ENCODE data around the gene SWAP70.
"Not testable (repeated sequence)": the region's sequence is repeated elsewhere in the genome, so short reads cannot be mapped to it uniquely, and the experiment has no call there.

SWAP70 gene

GRCh38 chr11:9700105-9700801 is 36.4 kb downstream of the SWAP70 start:
- Histone ChIP-seq H3K9ac (ENCODE audit: low read length in 5 of 5) (no peak overlapping the region), H3K36me3 (ENCODE audit: control insufficient read depth in 5 of 5, insufficient read depth in 5 of 5, low read length in 5 of 5) (peaks cover 3 to 14% (median 10%) of the 10 kb centered on the region in 5 donors), H3K27me3 (ENCODE audit: control insufficient read depth in 5 of 5, insufficient read depth in 4 of 5, low read length in 5 of 5) (no peaks in the 10 kb centered on the region), H3K4me3 (ENCODE audit: low read depth in 1 of 5, low read length in 5 of 5) (no peak overlapping the region), H3K4me1 (ENCODE audit: control insufficient read depth in 5 of 5, insufficient read depth in 5 of 5, low read length in 5 of 5) (peaks cover 0 to 24% (median 3%) of the 10 kb centered on the region in 5 donors), H3K9me3 (ENCODE audit: control insufficient read depth in 5 of 5, low read length in 5 of 5) (no peaks in the 10 kb centered on the region), H3K27ac (ENCODE audit: low read depth, low read length) (peak overlapping the region; percentile 12)

DNA sequence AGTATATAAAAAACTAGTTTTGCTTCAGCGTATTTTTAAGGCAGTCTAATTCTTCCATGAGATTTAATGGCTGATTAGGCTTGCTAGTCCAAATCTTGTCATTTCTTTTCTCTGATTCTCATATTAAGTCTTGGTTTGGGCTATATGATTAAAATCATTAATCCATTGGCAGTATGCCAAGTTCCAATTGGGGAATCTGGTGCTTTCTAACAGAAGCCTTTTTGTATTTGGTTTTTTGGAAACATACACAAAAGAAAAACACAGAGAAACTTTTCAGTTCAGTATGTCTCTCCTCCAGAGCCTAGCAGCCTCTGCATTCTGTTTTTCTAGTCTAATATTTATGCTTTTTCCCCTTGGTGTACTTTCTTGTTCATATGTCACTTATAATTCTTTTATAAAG is 37.9 kb downstream of the SWAP70 start:
- H3K4me3 ChIP-seq (ENCODE audit: low read depth in 1 of 5, low read length in 5 of 5), result no peak overlapping the region

GRCh38 chr11:9703280-9703679 is 39.4 kb downstream of the SWAP70 start:
- Histone ChIP-seq H3K4me3 (ENCODE audit: low read depth in 1 of 5, low read length in 5 of 5) (no peak overlapping the region), H3K9me3 (ENCODE audit: control insufficient read depth in 5 of 5, low read length in 5 of 5) (no peaks in the 10 kb centered on the region), H3K27ac (ENCODE audit: low read depth, low read length) (peak overlapping the region; percentile 59), H3K9ac (ENCODE audit: low read length in 5 of 5) (no peak overlapping the region), H3K4me1 (ENCODE audit: control insufficient read depth in 5 of 5, insufficient read depth in 5 of 5, low read length in 5 of 5) (peaks cover 0 to 28% (median 3%) of the 10 kb centered on the region in 5 donors), H3K27me3 (ENCODE audit: control insufficient read depth in 5 of 5, insufficient read depth in 4 of 5, low read length in 5 of 5) (no peaks in the 10 kb centered on the region), H3K36me3 (ENCODE audit: control insufficient read depth in 5 of 5, insufficient read depth in 5 of 5, low read length in 5 of 5) (peaks cover 0 to 5% (median 0%) of the 10 kb centered on the region in 5 donors)

More for the DNA sequence above, 37.9 kb downstream of the SWAP70 start:
- Histone ChIP-seq H3K4me1 (ENCODE audit: control insufficient read depth in 5 of 5, insufficient read depth in 5 of 5, low read length in 5 of 5) (peaks cover 0 to 24% (median 3%) of the 10 kb centered on the region in 5 donors), H3K36me3 (ENCODE audit: control insufficient read depth in 5 of 5, insufficient read depth in 5 of 5, low read length in 5 of 5) (peaks cover 0 to 8% (median 4%) of the 10 kb centered on the region in 5 donors), H3K9me3 (ENCODE audit: control insufficient read depth in 5 of 5, low read length in 5 of 5) (no peaks in the 10 kb centered on the region), H3K27ac (ENCODE audit: low read depth, low read length) (peak overlapping the region; percentile 6), H3K9ac (ENCODE audit: low read length in 5 of 5) (peak overlapping the region in 1 of 5 donors; percentile 4), H3K27me3 (ENCODE audit: control insufficient read depth in 5 of 5, insufficient read depth in 4 of 5, low read length in 5 of 5) (no peaks in the 10 kb centered on the region)

DNA sequence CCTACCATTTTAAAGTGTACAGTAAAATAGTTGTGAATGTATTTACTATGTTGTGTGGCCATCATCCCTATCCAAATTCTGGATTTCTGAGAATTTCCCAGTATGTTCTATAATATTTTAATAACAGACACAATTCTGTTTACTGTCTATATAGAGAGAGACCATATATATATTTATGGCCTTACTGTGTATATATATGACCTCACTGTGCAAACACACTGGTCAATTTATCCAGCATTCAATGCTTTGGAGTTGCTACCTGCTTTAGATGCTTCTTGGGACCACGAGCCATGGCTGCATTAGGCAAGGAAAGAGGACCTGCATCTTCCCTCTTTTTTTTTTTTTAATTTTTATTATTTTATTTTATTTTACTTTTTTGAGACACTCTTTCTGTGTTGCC is 40.2 kb downstream of the SWAP70 start:
- H3K4me3 ChIP-seq (ENCODE audit: low read depth in 1 of 5, low read length in 5 of 5), result no peak overlapping the region
- no peak overlapping the region for H3K9ac ChIP-seq (ENCODE audit: low read length in 5 of 5)
- H3K27me3 ChIP-seq (ENCODE audit: control insufficient read depth in 5 of 5, insufficient read depth in 4 of 5, low read length in 5 of 5), result no peaks in the 10 kb centered on the region
- H3K27ac ChIP-seq (ENCODE audit: low read depth, low read length), result peak overlapping the region; percentile 59
- H3K4me1 ChIP-seq (ENCODE audit: control insufficient read depth in 5 of 5, insufficient read depth in 5 of 5, low read length in 5 of 5), result peaks cover 0 to 34% (median 3%) of the 10 kb centered on the region in 5 donors
- H3K9me3 ChIP-seq (ENCODE audit: control insufficient read depth in 5 of 5, low read length in 5 of 5), result no peaks in the 10 kb centered on the region
- peaks cover 0 to 5% (median 0%) of the 10 kb centered on the region in 5 donors for H3K36me3 ChIP-seq (ENCODE audit: control insufficient read depth in 5 of 5, insufficient read depth in 5 of 5, low read length in 5 of 5)

DNA sequence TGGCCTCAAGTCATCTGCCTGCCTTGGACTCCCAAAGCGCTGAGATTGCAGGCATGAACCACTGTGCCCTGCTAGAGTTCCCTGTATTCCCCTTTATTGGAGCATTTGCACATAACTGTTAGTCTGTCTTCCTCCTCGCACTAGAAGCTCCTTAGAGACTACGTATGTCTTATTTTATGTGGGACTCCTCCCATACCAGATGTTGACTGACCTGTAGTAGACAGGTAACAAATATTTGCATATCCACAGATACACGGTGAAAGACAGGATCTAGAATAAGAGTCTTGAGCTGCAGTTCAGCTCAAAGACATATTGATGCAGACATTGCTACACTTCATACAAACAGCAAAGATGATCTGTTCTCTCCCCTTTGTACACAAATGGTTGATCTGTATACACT is 40.7 kb downstream of the SWAP70 start:
- peaks cover 0 to 34% (median 3%) of the 10 kb centered on the region in 5 donors for H3K4me1 ChIP-seq (ENCODE audit: control insufficient read depth in 5 of 5, insufficient read depth in 5 of 5, low read length in 5 of 5)
- H3K9me3 ChIP-seq (ENCODE audit: control insufficient read depth in 5 of 5, low read length in 5 of 5), result no peaks in the 10 kb centered on the region
- H3K27me3 ChIP-seq (ENCODE audit: control insufficient read depth in 5 of 5, insufficient read depth in 4 of 5, low read length in 5 of 5), result no peaks in the 10 kb centered on the region
- peaks cover 0 to 5% (median 0%) of the 10 kb centered on the region in 5 donors for H3K36me3 ChIP-seq (ENCODE audit: control insufficient read depth in 5 of 5, insufficient read depth in 5 of 5, low read length in 5 of 5)
- no peak overlapping the region for H3K4me3 ChIP-seq (ENCODE audit: low read depth in 1 of 5, low read length in 5 of 5)
- no peak overlapping the region for H3K9ac ChIP-seq (ENCODE audit: low read length in 5 of 5)
- no peak overlapping the region for H3K27ac ChIP-seq (ENCODE audit: low read depth, low read length)

DNA sequence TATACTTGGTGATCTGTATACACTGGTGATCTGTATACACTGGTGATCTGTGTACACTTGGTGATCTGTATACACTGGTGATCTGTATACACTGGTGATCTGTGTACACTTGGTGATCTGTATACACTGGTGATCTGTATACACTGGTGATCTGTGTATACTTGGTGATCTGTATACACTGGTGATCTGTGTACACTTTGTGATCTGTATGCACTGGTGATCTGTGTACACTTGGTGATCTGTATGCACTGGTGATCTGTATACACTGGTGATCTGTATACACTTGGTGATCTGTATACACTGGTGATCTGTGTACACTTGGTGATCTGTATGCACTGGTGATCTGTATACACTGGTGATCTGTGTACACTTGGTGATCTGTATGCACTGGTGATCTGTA is 41.5 kb downstream of the SWAP70 start:
- not testable (repeated sequence) for H3K36me3 ChIP-seq (ENCODE audit: control insufficient read depth in 5 of 5, insufficient read depth in 5 of 5, low read length in 5 of 5); H3K9ac ChIP-seq (ENCODE audit: low read length in 5 of 5); H3K27me3 ChIP-seq (ENCODE audit: control insufficient read depth in 5 of 5, insufficient read depth in 4 of 5, low read length in 5 of 5); H3K9me3 ChIP-seq (ENCODE audit: control insufficient read depth in 5 of 5, low read length in 5 of 5); H3K27ac ChIP-seq (ENCODE audit: low read depth, low read length); H3K4me3 ChIP-seq (ENCODE audit: low read depth in 1 of 5, low read length in 5 of 5)
- H3K4me1 ChIP-seq (ENCODE audit: control insufficient read depth in 5 of 5, insufficient read depth in 5 of 5, low read length in 5 of 5), result peaks cover 0 to 33% (median 3%) of the 10 kb centered on the region in 5 donors

GRCh38 chr11:9708544-9708943 is 44.7 kb downstream of the SWAP70 start:
- H3K36me3 ChIP-seq (ENCODE audit: control insufficient read depth in 5 of 5, insufficient read depth in 5 of 5, low read length in 5 of 5), result peaks cover 0 to 5% (median 0%) of the 10 kb centered on the region in 5 donors
- no peak overlapping the region for H3K27ac ChIP-seq (ENCODE audit: low read depth, low read length)
- H3K4me3 ChIP-seq (ENCODE audit: low read depth in 1 of 5, low read length in 5 of 5), result no peak overlapping the region
- H3K9ac ChIP-seq (ENCODE audit: low read length in 5 of 5), result no peak overlapping the region
- peaks cover 0 to 26% (median 3%) of the 10 kb centered on the region in 5 donors for H3K4me1 ChIP-seq (ENCODE audit: control insufficient read depth in 5 of 5, insufficient read depth in 5 of 5, low read length in 5 of 5)
- no peaks in the 10 kb centered on the region for H3K27me3 ChIP-seq (ENCODE audit: control insufficient read depth in 5 of 5, insufficient read depth in 4 of 5, low read length in 5 of 5)
- no peaks in the 10 kb centered on the region for H3K9me3 ChIP-seq (ENCODE audit: control insufficient read depth in 5 of 5, low read length in 5 of 5)

DNA sequence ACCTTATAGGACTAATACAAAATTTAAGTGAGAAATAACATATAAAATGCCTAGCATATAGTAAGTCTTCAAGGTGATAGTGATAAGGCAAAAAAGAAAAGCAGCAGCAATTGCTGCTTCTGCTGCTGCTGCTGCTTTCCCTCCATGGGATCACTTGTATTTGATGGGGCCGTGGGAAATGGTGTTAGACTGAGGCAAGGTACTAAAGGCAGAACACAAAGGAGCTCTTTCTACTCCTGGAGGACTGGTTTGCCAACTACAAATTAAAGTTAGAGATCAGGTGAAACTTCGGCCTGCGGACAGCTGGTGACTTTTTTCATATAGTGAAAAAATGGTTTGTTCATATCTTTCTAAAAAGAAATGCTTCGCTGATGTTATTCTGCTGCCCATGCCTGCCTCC is 46.3 kb downstream of the SWAP70 start:
- Histone ChIP-seq H3K9ac (ENCODE audit: low read length in 5 of 5) (no peak overlapping the region), H3K27me3 (ENCODE audit: control insufficient read depth in 5 of 5, insufficient read depth in 4 of 5, low read length in 5 of 5) (no peaks in the 10 kb centered on the region), H3K4me3 (ENCODE audit: low read depth in 1 of 5, low read length in 5 of 5) (no peak overlapping the region), H3K9me3 (ENCODE audit: control insufficient read depth in 5 of 5, low read length in 5 of 5) (no peaks in the 10 kb centered on the region), H3K27ac (ENCODE audit: low read depth, low read length) (no peak overlapping the region), H3K36me3 (ENCODE audit: control insufficient read depth in 5 of 5, insufficient read depth in 5 of 5, low read length in 5 of 5) (peaks cover 0 to 7% (median 1%) of the 10 kb centered on the region in 5 donors), H3K4me1 (ENCODE audit: control insufficient read depth in 5 of 5, insufficient read depth in 5 of 5, low read length in 5 of 5) (peaks cover 0 to 26% (median 3%) of the 10 kb centered on the region in 5 donors)

DNA sequence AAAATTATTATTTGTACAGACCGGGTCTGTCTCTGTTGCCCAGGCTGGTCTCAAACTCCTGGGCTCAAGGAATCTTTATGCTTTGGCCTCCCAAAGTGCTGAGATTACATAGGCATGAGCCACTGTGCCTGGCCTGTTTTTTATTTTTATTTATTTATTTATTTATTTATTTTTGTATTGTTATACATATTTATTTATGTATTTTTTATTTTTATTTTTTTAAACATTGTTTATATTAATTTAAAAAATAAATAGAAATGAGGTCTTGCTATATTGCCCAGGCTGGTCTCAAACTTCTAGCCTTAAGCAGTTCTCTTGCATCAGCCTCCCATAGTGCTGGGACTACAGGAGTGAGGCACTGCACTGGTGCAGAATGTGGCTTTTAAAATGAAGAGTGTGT is 47.0 kb downstream of the SWAP70 start:
- Histone ChIP-seq H3K27me3 (ENCODE audit: control insufficient read depth in 5 of 5, insufficient read depth in 4 of 5, low read length in 5 of 5) (no peaks in the 10 kb centered on the region), H3K4me1 (ENCODE audit: control insufficient read depth in 5 of 5, insufficient read depth in 5 of 5, low read length in 5 of 5) (peaks cover 0 to 28% (median 3%) of the 10 kb centered on the region in 5 donors), H3K9ac (ENCODE audit: low read length in 5 of 5) (no peak overlapping the region), H3K4me3 (ENCODE audit: low read depth in 1 of 5, low read length in 5 of 5) (no peak overlapping the region), H3K27ac (ENCODE audit: low read depth, low read length) (no peak overlapping the region), H3K36me3 (ENCODE audit: control insufficient read depth in 5 of 5, insufficient read depth in 5 of 5, low read length in 5 of 5) (peaks cover 0 to 7% (median 4%) of the 10 kb centered on the region in 5 donors), H3K9me3 (ENCODE audit: control insufficient read depth in 5 of 5, low read length in 5 of 5) (no peaks in the 10 kb centered on the region)

- H3K9ac ChIP-seq (ENCODE audit: low read length in 5 of 5), result peak overlapping the region in 1 of 5 donors; percentile 41
- H3K36me3 ChIP-seq (ENCODE audit: control insufficient read depth in 5 of 5, insufficient read depth in 5 of 5, low read length in 5 of 5), result peaks cover 0 to 7% (median 4%) of the 10 kb centered on the region in 5 donors
- H3K9me3 ChIP-seq (ENCODE audit: control insufficient read depth in 5 of 5, low read length in 5 of 5), result no peaks in the 10 kb centered on the region
- H3K4me3 ChIP-seq (ENCODE audit: low read depth in 1 of 5, low read length in 5 of 5), result no peak overlapping the region
- H3K4me1 ChIP-seq (ENCODE audit: control insufficient read depth in 5 of 5, insufficient read depth in 5 of 5, low read length in 5 of 5), result peaks cover 0 to 36% (median 8%) of the 10 kb centered on the region in 5 donors
- H3K27me3 ChIP-seq (ENCODE audit: control insufficient read depth in 5 of 5, insufficient read depth in 4 of 5, low read length in 5 of 5), result no peaks in the 10 kb centered on the region
- peak overlapping the region; percentile 17 for H3K27ac ChIP-seq (ENCODE audit: low read depth, low read length)
Observed at GRCh38 chr11:9711454-9712307, 47.8 kb downstream of the SWAP70 start.

Data from subcutaneous abdominal adipose tissue (tissue), 5 donors.